OCI-LY7 (cell line): ENCODE measurements around the gene RNF212. TPM values are rescaled to one million over a fixed set of nuclear protein-coding genes. Genes with fewer than 3 reads are reported as not detected.
"Not testable (repeated sequence)": the region's sequence is repeated elsewhere in the genome, so short reads cannot be mapped to it uniquely, and the experiment has no call there.

ENCODE experiments used
- BruUV-seq: library from RNA; stranded (reverse); fragments of 400-500 nt; replicated peaks from 2 replicates; lab custom pipeline; 2021; lab: Mats Ljungman, UMichigan
- CTCF ChIA-PET: fragments of 300-600 bp; sonication (Branson Sonifier 250); formaldehyde crosslinking; loops from one replicate; lab custom pipeline; 2022; ENCODE audit warnings: antibody characterized with exemption; ENCODE audit not compliant: unreplicated experiment; lab: Charles Lee
- POLR2A ChIA-PET: fragments of 300-600 bp; sonication (Branson Sonifier 250); formaldehyde crosslinking; loops from one replicate; lab custom pipeline; 2022; ENCODE audit warnings: antibody characterized with exemption; lab: Charles Lee
- DNase-seq: peaks from one replicate; pipeline ENCODE4 v3.0.0-alpha.2; 2015; ENCODE audit warnings: low spot score
- H2AFZ ChIP-seq: fragments of 200-600 bp; sonication (generic), shearing (Covaris generic); 2 replicates; pipeline ENCODE4 v1.6.1; 2014; ENCODE audit warnings: mild to moderate bottlenecking, antibody characterized with exemption, low read length, moderate library complexity
- H3K27ac ChIP-seq: fragments of 200-600 bp; sonication (generic); 2 replicates; pipeline ENCODE4 v1.5.1; 2014; ENCODE audit warnings: mixed run types, low read depth, mild to moderate bottlenecking, moderate library complexity, low read length, inconsistent platforms; ENCODE audit not compliant: poor library complexity, severe bottlenecking
- H3K36me3 ChIP-seq: fragments of 200-600 bp; sonication (generic); 2 replicates; pipeline ENCODE4 v1.6.1; 2014; ENCODE audit warnings: mild to moderate bottlenecking, antibody characterized with exemption, low read length, moderate library complexity, mixed read lengths; ENCODE audit not compliant: insufficient read depth
- H3K4me1 ChIP-seq: fragments of 200-600 bp; sonication (generic); 2 replicates; pipeline ENCODE4 v1.5.1; 2014; ENCODE audit warnings: mild to moderate bottlenecking, low read length; ENCODE audit not compliant: insufficient read depth, poor library complexity, severe bottlenecking
- H3K4me2 ChIP-seq: fragments of 200-600 bp; sonication (generic); 2 replicates; pipeline ENCODE4 v1.6.1; 2014; ENCODE audit warnings: mild to moderate bottlenecking, low read length
- H3K4me3 ChIP-seq: fragments of 200-600 bp; sonication (generic); 2 replicates; pipeline ENCODE4 v1.5.1; 2014; ENCODE audit warnings: mild to moderate bottlenecking, low read depth, low read length; ENCODE audit not compliant: poor library complexity, severe bottlenecking
- H3K79me2 ChIP-seq: fragments of 200-600 bp; sonication (generic); 2 replicates; pipeline ENCODE4 v1.6.1; 2016; ENCODE audit warnings: low read depth, mild to moderate bottlenecking, low read length, moderate library complexity, mixed read lengths; ENCODE audit not compliant: insufficient read depth
- H3K9me2 ChIP-seq: fragments of 200-600 bp; sonication (generic); 2 replicates; pipeline ENCODE4 v1.6.1; 2016; ENCODE audit warnings: mild to moderate bottlenecking, low read length, mixed read lengths; ENCODE audit not compliant: insufficient read depth
- H3K9me3 ChIP-seq: fragments of 200-600 bp; sonication (generic); 2 replicates; pipeline ENCODE4 v1.6.1; 2014; ENCODE audit warnings: mild to moderate bottlenecking, mixed run types, low read length, mixed read lengths
- H4K20me1 ChIP-seq: fragments of 200-600 bp; sonication (generic); 2 replicates; pipeline ENCODE4 v1.6.1; 2014; ENCODE audit warnings: mild to moderate bottlenecking, antibody characterized with exemption, low read length, moderate library complexity, mixed read lengths; ENCODE audit not compliant: insufficient read depth
- CTCF ChIP-seq: fragments of 200-600 bp; sonication (generic); conservative IDR thresholded peaks from 2 replicates; pipeline ENCODE4 v1.5.1; 2014; ENCODE audit warnings: mild to moderate bottlenecking, antibody characterized with exemption, low read length, moderate library complexity, mixed read lengths
- EZH2phosphoT487 ChIP-seq: fragments of 200-600 bp; sonication (generic); IDR thresholded peaks from 2 replicates; pipeline ENCODE4 v1.6.1; 2018; ENCODE audit warnings: low read depth, borderline replicate concordance, mild to moderate bottlenecking, mixed run types, antibody characterized with exemption, low read length, moderate library complexity, mixed read lengths
- intact Hi-C: fragments of 100-400 bp; cut with micrococcal nuclease; formaldehyde crosslinking; loops from one replicate; pipeline ENCODE4 v1.10.0; 2022; ENCODE audit not compliant: unreplicated experiment
- total RNA-seq, 2 experiments: library from RNA; depleted of rRNA in 1 of 2; stranded (reverse); fragments of >200 nt in 1 of 2; shearing (Covaris generic) in 1 of 2; gene quantifications; 2 replicates each; pipeline ENCODE4 v1.2.3, GENCODE V29; 2014 to 2022

The RNF212 gene
- total RNA-seq, 2 experiments from 2014 or later: not detected

- H3K4me1 ChIP-seq: no peaks in the 10 kb centered on the region
- no peak overlapping the region for H3K27ac ChIP-seq
- H3K4me3 ChIP-seq: no peak overlapping the region
- no peak overlapping the region for H3K4me2 ChIP-seq
- H3K9me2 ChIP-seq: no peaks in the 10 kb centered on the region
- no peak overlapping the region for H2AFZ ChIP-seq
- CTCF ChIA-PET: no interaction called here
- no peaks in the 10 kb centered on the region for H3K36me3 ChIP-seq
- no peaks in the 10 kb centered on the region for H4K20me1 ChIP-seq
- TF ChIP-seq CTCF: no peak
- TF ChIP-seq EZH2phosphoT487: no peak
- BruUV-seq: no TSS peak
- no peaks in the 10 kb centered on the region for H3K79me2 ChIP-seq
- H3K9me3 ChIP-seq: no peaks in the 10 kb centered on the region
- DNase-seq: no peak
- intact Hi-C loops: no loop called here
- POLR2A ChIA-PET: no interaction called here
These were observed 66.0 kb downstream of the RNF212 start for GRCh38 chr4:1047106-1047975.

- POLR2A ChIA-PET, H3K27ac ChIP-seq, H4K20me1 ChIP-seq, BruUV-seq, H3K4me3 ChIP-seq, H3K4me1 ChIP-seq, intact Hi-C loops, H3K9me2 ChIP-seq, H3K4me2 ChIP-seq, H3K36me3 ChIP-seq, H3K9me3 ChIP-seq, H3K79me2 ChIP-seq, H2AFZ ChIP-seq, CTCF ChIA-PET: not testable (repeated sequence)
- peak; percentile 29 for DNase-seq
These were observed 66.8 kb downstream of the RNF212 start for GRCh38 chr4:1046581-1047011.

DNA sequence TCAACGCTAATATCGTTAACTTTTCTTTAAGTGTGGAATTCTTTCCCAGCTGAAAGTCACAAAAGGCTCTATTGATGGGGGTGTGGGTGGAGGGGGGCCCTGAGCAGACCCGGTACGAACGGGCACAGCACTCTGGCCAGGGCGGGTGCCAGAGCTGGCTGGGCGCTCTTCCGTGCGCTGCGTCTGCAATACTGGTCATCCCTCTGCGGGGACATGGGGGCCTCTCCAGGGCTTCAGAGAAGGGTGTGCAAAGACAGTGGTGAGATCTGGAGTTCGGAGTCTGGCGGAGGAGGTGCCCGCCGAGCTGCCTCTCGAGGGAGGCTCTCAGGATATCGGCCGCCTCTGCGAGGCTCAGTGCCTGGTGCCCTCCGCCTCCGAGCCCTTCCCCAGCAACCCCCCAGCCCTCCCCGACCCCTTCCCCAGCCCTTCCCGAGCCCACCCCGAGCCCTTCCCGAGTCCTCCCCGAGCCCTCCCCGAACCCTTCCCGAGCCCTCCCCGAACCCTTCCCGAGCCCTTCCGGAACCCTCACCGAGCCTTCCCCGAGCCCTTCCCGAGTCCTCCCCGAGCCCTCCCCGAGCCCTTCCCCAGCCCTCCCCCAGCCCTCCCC lies 67.7 kb downstream of the RNF212 start:
- no peak overlapping the region for H2AFZ ChIP-seq
- no peak overlapping the region for H3K4me2 ChIP-seq
- no peak overlapping the region for H3K27ac ChIP-seq
- ChIA-PET POLR2A (no interaction called here), CTCF (no interaction called here)
- H3K36me3 ChIP-seq: no peaks in the 10 kb centered on the region
- no peak for DNase-seq
- H3K9me3 ChIP-seq: no peaks in the 10 kb centered on the region
- H3K4me3 ChIP-seq: no peak overlapping the region
- intact Hi-C loops: no loop called here
- no peaks in the 10 kb centered on the region for H4K20me1 ChIP-seq
- no peaks in the 10 kb centered on the region for H3K4me1 ChIP-seq
- no TSS peak for BruUV-seq
- no peaks in the 10 kb centered on the region for H3K79me2 ChIP-seq
- TF ChIP-seq CTCF (no peak), EZH2phosphoT487 (no peak)
- no peaks in the 10 kb centered on the region for H3K9me2 ChIP-seq
